GM23338 (cell line): ENCODE data around the gene HBS1L.

Experiments used
- EZH2 ChIP-seq: fragments of 200-600 bp; sonication (generic); IDR thresholded peaks from one replicate; pipeline ENCODE4 v1.8.0; 2017; ENCODE audit warnings: antibody characterized with exemption, mild to moderate bottlenecking, low read depth; ENCODE audit not compliant: unreplicated experiment
- EZH2phosphoT487 ChIP-seq: fragments of 200-600 bp; sonication (generic); IDR thresholded peaks from one replicate; pipeline ENCODE4 v1.8.1; 2018; ENCODE audit warnings: antibody characterized with exemption; ENCODE audit not compliant: unreplicated experiment
- NANOG ChIP-seq: IDR thresholded peaks from 2 replicates; pipeline ENCODE4 v1.6.1; 2016; ENCODE audit warnings: antibody characterized with exemption, borderline replicate concordance
- POLR2AphosphoS5 ChIP-seq: IDR thresholded peaks from 2 replicates; pipeline ENCODE4 v1.6.1; 2016; ENCODE audit warnings: antibody characterized with exemption, low read depth
- ZNF331 ChIP-seq: fragments of 250-450 bp; sonication (Bioruptor Pico); IDR thresholded peaks from 2 replicates; pipeline ENCODE4 v1.5.0; 2020; ENCODE audit warnings: low read depth, mild to moderate bottlenecking, moderate library complexity
- TF ChIP-seq, protein P1 (sequence below), 2 experiments: fragments of 200-600 bp in 1 of 2; sonication (generic) in 1 of 2; conservative IDR thresholded peaks; 2 replicates each; pipeline versions ENCODE4 v1.5.1 to v1.6.1; 2016 to 2017; ENCODE audit warnings: antibody characterized with exemption in 2 of 2, low read depth in 2 of 2, mild to moderate bottlenecking in 2 of 2, moderate library complexity in 1 of 2
- TF ChIP-seq, protein P2 (sequence below): IDR thresholded peaks from one replicate; pipeline ENCODE4 v1.6.1; 2018; ENCODE audit warnings: antibody characterized with exemption; ENCODE audit not compliant: unreplicated experiment

- TF ChIP-seq, protein P1, sequence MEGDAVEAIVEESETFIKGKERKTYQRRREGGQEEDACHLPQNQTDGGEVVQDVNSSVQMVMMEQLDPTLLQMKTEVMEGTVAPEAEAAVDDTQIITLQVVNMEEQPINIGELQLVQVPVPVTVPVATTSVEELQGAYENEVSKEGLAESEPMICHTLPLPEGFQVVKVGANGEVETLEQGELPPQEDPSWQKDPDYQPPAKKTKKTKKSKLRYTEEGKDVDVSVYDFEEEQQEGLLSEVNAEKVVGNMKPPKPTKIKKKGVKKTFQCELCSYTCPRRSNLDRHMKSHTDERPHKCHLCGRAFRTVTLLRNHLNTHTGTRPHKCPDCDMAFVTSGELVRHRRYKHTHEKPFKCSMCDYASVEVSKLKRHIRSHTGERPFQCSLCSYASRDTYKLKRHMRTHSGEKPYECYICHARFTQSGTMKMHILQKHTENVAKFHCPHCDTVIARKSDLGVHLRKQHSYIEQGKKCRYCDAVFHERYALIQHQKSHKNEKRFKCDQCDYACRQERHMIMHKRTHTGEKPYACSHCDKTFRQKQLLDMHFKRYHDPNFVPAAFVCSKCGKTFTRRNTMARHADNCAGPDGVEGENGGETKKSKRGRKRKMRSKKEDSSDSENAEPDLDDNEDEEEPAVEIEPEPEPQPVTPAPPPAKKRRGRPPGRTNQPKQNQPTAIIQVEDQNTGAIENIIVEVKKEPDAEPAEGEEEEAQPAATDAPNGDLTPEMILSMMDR (conservative IDR thresholded peaks at IDR 0.05; ENCODE audit: low read depth in 2 of 2), result no peak
- no peak for TF ChIP-seq EZH2
- no peak for TF ChIP-seq POLR2AphosphoS5
- TF ChIP-seq NANOG, result no peak
- no peak for TF ChIP-seq ZNF331 (CRISPR knock-in tag)
- TF ChIP-seq EZH2phosphoT487, result no peak
- TF ChIP-seq, protein P2, sequence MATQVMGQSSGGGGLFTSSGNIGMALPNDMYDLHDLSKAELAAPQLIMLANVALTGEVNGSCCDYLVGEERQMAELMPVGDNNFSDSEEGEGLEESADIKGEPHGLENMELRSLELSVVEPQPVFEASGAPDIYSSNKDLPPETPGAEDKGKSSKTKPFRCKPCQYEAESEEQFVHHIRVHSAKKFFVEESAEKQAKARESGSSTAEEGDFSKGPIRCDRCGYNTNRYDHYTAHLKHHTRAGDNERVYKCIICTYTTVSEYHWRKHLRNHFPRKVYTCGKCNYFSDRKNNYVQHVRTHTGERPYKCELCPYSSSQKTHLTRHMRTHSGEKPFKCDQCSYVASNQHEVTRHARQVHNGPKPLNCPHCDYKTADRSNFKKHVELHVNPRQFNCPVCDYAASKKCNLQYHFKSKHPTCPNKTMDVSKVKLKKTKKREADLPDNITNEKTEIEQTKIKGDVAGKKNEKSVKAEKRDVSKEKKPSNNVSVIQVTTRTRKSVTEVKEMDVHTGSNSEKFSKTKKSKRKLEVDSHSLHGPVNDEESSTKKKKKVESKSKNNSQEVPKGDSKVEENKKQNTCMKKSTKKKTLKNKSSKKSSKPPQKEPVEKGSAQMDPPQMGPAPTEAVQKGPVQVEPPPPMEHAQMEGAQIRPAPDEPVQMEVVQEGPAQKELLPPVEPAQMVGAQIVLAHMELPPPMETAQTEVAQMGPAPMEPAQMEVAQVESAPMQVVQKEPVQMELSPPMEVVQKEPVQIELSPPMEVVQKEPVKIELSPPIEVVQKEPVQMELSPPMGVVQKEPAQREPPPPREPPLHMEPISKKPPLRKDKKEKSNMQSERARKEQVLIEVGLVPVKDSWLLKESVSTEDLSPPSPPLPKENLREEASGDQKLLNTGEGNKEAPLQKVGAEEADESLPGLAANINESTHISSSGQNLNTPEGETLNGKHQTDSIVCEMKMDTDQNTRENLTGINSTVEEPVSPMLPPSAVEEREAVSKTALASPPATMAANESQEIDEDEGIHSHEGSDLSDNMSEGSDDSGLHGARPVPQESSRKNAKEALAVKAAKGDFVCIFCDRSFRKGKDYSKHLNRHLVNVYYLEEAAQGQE, result no peak
Observed at GRCh38 chr6:135043846-135044245, 10.8 kb downstream of the HBS1L start.
